GM12872 (cell line): ENCODE measurements around the gene FERMT3.

Experiments used
- TF ChIP-seq, protein P1 (sequence below): IDR thresholded peaks from 3 replicates; pipeline ENCODE4 v1.5.1; 2011; ENCODE audit warnings: low read depth, mild to moderate bottlenecking, low read length, moderate library complexity; ENCODE audit not compliant: insufficient read depth

FERMT3 gene

DNA sequence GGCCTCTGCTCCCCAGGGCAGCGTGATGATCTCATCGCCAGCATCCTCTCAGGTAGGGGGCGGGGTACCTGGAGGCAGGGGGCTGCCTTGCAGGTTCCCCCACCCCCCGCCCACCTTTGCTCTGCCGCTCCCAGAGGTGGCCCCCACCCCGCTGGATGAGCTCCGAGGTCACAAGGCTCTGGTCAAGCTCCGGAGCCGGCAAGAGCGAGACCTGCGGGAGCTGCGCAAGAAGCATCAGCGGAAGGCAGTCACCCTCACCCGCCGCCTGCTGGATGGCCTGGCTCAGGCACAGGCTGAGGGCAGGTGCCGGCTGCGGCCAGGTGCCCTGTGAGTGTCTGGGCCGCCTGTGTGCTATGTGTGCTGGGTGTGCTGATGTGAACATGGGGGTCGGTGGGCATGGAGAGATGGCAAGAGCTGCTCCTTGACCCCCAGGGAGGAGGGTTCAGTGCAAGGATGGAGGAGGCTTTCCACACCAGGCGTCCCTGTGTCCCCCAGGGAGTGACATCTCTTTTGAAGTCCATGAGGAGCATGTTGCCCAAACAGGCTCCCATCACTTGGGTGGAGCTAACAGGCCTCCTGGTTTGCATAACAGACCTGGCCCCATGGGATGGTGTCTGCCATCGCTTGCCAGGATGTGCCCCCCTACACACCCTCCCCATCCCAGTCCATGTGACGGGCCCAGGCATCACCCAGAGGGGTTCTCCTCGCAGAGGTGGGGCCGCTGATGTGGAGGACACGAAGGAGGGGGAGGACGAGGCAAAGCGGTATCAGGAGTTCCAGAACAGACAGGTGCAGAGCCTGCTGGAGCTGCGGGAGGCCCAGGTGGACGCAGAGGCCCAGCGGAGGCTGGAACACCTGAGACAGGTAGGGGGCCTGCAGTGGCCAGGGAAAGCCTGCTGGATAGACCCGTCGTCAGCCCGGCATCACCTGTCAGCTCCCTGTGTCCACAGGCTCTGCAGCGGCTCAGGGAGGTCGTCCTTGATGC lies 58.9 kb downstream of the FERMT3 start:
- TF ChIP-seq, protein P1, sequence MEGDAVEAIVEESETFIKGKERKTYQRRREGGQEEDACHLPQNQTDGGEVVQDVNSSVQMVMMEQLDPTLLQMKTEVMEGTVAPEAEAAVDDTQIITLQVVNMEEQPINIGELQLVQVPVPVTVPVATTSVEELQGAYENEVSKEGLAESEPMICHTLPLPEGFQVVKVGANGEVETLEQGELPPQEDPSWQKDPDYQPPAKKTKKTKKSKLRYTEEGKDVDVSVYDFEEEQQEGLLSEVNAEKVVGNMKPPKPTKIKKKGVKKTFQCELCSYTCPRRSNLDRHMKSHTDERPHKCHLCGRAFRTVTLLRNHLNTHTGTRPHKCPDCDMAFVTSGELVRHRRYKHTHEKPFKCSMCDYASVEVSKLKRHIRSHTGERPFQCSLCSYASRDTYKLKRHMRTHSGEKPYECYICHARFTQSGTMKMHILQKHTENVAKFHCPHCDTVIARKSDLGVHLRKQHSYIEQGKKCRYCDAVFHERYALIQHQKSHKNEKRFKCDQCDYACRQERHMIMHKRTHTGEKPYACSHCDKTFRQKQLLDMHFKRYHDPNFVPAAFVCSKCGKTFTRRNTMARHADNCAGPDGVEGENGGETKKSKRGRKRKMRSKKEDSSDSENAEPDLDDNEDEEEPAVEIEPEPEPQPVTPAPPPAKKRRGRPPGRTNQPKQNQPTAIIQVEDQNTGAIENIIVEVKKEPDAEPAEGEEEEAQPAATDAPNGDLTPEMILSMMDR = no peak

DNA sequence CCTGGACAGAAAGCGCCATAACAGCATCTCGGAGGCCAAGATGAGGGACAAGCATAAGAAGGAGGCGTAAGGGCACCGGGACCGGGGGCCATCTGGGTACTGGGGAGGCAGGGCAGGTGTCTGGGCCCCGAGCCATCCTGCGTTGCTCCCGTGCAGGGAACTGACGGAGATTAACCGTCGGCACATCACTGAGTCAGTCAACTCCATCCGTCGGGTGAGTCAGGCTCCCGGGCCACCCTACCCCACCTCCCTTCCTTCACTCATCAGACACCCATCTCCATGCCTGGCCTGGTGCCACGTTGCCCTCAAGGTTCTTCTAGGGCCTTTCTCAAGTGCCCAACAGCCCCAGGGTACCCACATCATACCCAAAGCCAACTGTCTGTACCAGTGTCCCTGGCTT lies 59.8 kb downstream of the FERMT3 start:
- TF ChIP-seq, protein P1 = no peak

DNA sequence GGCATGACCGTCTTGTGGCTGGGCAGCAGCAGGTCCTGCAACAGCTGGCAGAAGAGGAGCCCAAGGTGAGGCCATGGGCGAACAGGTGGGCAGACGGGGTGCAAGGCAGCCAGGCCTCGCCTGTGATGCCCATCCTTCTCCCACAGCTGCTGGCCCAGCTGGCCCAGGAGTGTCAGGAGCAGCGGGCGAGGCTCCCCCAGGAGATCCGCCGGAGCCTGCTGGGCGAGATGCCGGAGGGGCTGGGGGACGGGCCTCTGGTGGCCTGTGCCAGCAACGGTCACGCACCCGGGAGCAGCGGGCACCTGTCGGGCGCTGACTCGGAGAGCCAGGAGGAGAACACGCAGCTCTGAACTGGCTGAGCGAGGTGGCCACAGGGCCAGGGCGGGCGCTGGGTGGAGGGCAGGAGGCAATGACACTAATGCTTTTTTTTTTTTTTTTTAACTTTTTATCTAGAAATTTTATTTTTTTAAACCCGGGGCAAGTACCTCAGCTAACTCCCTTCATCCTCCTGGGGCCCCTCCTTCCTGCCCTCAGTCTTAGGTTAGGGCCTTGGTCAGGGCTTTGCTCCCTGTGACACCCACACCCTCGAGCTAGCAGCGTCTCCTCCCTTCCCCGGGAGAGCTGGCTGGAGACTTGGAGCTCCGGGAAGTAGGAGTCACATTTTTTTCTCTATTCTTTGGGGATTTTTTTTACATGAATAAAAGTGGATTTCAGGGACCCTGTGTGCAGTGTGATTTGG lies 60.9 kb downstream of the FERMT3 start:
- TF ChIP-seq, protein P1 = no peak

DNA sequence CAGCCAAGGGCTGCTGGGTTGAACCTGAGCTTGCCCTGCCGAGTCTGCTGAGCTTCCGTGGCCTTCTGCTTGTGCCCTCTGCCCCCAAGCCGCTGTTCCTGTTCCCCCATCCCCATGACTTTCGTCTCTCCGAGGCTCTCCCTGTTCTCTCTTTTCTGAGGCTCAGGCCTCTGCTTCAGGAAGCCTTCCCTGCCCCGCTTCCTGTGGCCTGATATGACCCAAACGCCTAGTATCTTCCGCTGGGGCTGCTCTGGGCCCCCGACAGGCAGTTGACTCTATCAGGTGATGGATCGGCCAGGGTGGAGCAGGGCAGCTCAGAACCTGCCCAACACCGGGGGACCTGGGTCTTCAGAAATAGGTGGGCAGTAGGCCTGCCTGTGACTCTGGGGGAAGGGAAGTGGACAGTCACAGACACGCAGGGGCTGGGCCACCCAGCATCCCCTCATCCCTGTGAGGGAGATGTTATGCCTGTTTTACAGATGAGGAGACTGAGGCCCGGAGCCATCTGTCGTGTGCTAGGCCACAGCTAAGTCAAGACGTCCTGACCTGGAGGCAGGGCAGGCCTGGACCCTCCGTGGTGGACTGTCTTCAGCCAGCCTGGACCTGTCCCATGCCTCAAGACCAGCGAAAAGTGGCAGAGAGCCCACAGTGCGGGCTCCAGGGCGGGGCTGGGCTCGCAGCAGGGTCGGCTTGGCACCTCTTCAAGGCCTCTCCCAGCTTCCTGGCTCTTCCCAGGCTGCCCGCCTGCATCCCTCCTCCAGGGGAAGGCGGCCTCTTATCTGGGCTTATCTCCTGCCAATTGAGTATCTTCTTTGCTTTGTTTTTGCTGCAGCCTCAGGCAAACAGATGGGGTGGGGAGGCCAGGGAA lies 61.7 kb downstream of the FERMT3 start:
- TF ChIP-seq, protein P1 = no peak

DNA sequence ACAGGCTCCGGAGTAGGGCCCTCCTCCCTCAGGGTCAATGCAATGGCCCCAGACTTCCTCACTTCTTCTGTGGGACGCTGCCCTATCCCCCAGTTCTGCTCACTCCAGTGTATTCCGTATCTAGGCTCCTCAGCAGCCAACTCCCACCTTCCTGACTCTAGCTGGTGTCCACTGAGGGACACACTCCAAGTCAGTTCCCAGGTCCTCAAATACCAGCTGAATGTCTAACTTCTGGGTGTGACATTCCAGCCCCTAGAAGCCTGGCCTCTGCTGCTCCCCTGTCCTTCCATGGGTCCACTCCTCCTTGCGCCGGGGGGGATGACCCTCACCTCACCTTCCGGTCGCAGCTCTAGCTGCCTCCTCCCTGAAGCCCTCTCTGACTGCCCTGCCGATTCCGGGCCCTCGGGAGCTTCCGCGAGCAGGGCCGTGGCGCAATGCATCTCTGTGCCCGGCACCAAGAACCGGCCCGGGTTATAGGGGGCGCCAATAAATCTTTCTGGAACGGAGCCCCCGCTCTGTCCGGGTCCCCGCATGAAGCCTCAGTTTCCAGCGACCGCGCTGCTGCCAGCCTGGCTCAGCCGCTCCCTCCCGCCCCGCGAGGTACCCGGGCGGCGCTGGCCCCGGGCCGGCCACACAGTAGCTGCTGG lies 62.5 kb downstream of the FERMT3 start:
- TF ChIP-seq, protein P1 = no peak

DNA sequence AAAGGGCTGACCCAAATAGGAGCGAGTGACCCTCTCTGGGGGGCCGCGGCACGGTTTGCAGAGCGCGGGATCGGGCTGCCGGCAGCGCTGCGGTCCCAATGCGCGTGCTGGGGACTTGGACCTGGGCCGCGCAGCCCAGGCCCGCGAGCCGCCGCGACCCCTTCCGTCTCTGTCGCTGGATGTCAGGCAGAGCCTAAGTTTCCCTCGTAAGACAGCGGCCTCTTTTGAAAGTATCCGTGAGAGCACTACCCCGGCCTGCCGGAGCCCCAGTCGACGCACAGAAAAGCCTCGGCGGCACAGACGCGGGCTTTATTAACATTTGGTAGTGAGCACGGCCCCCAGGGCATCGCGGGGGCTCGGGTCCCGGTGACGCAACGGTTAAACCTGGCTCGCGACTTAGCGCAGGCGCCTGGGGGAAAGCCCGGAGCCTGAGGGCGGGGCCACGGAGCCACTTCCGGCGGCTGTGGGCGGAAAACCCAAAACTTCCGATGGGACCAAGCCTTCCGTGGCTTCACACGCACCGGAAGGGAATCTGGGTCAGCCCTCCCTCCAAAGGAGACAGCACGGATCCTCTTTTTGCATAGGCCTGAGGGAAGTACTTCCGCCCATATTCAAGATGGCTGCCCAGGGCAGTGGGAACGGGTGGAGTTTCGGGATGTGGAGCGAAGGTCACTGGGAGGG lies 63.2 kb downstream of the FERMT3 start:
- TF ChIP-seq, protein P1 = no peak
